Fibroblast of gingiva (primary cell): Measurements from ENCODE around the gene STX16.

Source experiments
- DNase-seq: peaks from one replicate; pipeline ENCODE4 v3.0.0-alpha.2; 2011; ENCODE audit warnings: low read depth

Gene STX16

DNA sequence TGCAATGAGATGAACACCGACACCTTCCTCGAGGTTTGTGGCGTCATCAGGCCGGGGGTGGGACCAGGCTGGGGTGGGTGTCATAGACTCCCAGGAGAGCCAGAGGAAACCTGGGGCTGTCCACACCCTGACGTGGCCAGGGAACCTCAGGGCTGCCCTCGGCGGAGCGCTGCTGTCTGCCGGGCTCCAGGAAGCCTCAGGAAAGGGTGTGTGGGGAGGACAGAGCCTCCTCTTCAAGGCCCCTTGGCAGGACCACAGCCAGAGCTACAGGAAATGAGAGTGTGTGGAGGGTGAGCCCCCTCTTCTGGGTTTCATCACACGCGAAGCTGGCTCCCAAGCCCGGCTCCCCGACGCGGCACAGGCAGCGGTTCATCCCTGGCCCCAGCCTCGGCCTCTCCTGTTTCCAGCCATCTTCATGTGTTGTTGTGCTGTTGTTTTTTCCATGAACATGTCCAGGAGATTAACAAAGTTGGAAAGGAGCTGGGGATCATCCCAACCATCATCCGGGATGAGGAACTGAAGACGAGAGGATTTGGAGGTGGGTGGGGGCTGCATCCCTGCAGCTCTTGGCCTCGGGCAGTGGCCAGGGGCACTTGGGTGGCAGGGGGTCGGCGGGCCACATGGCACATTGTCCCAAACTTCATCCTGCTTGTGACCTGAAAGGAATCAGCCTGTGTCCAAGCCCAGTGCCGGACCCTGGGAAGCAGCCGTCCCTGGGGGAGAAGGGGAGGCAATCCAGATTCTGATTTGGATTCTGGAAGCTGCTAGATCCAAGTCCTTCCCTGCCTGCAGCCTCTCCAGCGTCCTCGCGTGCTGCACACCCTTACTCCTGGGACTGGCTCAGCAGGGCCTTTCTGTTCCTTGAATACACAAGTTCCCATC, 47.9 kb downstream of the STX16 start:
- DNase-seq = no peak

DNA sequence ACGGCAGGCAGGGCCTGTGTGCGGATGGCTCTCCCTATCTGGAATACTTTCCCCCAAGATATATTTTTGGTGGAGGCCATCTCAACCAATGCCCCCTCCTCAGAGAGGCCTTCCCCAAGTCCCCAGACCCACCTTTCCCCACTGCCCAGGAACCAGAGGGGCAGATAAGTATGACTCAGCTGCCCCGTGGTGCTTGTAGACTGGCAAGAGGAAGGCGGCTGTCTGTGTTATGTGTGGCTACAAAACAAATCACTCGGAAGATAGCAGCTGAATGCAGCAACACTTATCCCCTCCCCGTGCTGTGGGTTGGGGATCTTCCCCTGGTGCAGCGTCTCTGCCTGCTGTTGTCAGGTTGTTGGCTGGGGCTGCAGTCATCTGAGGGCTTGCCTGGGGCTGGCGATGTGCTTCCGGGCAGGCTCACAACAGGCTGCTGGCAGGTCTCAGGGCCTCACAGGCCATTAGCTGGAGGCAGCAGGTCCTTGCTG, 48.6 kb downstream of the STX16 start:
- DNase-seq = no peak

DNA sequence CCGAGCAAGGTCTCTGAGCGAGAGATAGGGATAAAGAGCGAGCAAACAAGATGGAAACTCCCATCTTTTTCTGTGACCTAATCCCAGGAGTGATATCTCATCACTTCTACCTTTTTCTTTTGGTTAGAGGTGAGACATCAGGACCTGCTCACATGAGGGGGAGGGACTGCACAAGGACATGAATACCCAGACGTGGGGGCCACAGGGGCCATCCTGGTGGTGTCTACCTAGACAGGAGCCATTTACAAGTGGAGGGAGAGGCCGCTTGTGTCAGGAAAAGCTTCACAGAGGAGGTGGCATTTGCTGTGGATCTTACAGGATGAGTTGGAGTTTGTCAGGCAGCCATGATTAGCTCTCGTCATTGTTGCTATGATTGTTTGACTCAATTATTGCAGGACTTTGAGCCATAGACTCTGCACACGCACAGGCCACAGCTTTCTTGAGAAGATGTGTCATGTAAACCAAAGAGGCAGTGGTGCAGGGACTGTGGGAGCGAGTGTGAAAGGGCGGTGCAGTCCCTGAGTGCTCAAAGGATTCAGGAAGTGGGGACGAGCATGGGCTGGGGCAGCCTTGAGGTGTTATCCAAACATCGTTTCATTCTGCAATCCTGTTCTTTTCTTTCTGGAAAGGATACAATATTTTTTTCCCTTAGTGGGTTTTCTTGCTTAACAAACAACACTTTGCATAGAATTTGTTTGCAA, 49.2 kb downstream of the STX16 start:
- peak; percentile 50 for DNase-seq

DNA sequence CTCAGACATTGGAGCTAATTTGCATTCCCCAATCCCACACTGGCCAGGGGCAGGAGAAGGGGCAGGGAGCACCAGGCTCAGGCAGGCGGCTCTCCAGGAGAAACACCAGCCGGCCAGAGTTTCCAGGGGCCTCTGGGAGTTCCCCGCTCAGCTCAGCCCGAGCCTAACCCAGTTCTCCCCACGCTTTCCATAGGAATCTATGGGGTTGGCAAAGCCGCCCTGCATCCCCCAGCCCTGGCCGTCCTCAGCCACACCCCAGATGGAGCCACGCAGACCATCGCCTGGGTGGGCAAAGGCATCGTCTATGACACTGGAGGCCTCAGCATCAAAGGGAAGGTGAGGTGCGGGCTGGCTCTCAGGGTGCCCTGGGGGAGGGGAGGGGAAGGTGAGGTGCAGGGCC, 49.7 kb downstream of the STX16 start:
- DNase-seq = no peak

DNA sequence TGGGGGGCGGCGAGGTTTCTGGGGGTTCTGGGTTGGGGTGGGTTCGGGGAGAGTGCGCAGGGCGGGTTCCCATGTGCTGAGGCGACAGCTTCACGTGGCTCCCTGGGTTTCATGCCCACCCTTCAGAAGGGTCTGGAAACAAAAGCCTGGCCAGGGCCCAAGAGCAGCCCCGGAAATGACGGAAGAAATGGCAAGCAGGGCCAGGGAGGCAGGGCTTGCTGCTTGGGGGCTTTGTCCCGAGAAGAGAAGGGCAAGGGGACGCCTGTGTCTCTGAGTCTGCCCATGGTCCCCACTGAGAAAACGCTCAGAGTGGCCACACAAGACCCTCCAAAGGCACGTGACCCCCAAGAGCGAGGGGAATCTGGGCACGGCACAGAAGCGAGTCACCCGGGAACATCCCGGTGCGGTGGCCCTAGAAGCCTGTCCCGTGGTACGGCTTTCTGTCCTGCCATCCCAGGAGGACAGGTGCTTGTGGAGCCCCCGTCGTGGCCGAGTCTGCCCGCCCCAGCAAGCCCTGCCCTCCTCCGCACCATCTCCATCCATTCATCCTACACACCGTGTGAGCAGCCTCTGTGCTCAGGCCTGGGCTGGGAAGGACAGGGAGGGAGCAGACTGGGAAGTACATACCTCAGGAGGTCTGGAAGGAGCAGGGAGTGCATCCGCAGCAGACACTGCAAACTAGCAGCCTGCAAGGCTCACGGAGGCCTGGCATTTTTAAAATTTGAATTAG, 50.5 kb downstream of the STX16 start:
- DNase-seq = no peak

DNA sequence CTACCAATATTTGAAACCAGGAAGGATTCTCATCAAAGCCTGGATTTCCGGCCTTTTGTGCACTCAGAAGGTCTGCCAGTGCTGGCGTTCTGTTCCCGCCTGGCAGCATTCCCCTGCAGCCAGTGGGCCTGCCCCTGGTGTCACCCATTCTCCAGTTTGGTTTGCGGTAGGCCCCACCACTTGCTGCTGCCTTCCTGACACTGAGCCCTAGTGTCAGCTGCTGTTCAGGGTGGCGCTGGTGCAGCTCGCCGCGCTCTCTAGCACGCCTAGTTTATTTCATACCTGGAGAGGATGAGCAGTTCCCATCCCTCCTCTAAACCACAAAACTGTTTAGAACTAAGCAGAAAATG, 51.1 kb downstream of the STX16 start:
- no peak for DNase-seq

DNA sequence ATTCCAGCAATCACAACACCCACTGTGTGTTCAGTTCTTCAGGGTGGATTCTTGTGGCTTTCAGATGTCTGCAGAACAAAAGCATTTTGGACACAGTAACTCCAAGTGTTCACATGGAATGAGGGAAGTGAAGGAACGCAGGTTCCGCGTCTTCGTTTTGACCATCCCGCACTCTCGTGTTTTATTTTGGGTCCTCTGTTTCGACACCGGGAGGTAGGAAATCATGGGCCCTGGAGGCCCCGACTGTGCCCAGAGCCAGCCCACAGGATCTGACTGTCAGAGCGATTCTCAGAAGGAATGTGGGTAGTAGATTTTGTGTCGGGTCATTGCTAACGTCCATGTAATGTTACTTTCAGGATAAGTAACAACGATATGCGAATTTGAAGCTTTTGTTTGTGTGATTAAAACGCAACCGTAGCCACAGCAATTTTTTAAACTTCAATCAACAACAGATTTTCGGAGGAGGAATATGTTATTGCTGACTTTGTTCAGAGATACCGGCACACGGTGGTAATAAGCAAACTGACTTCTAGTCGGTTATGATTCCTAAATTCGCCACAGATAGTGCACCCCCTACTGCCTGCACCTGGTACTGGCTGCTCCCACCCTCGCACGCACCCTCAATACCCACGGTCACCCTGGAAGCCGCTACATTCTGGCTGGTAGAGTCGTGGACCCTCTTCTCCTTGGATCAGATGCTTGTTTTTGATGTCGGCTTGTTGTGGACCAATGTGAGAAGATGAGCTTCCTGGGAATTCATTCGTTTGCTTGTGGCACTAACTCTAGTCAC, 52.0 kb downstream of the STX16 start:
- DNase-seq = no peak

DNA sequence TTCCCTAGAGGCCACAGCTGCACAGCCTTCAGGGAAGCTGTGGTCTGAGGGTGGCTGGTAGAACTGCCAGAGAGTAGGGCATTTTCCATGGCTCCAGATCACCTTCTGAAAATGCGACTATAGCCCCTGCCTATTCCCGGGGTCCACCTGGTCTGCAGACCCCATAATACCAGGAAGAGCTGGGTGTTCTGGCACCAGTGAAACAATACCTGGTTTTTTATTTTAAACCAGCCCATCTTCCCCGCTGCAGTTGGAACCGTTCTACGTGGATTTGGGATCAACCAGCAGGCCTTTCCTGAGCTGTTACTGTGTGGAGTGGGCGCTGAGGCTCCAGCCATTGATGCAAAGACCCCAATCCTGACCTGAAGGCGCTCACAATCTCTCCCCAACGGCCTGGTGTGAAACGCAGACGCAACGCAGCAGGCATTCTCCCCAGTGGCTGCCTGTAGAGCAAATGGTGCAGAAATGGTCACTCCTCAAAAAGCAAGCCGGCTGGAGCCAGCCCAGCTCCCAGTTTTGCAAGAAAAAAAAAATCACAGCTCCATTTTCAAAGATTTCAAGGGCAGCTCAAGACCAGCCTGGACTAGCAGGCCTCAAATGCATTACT, 52.8 kb downstream of the STX16 start:
- no peak for DNase-seq

DNA sequence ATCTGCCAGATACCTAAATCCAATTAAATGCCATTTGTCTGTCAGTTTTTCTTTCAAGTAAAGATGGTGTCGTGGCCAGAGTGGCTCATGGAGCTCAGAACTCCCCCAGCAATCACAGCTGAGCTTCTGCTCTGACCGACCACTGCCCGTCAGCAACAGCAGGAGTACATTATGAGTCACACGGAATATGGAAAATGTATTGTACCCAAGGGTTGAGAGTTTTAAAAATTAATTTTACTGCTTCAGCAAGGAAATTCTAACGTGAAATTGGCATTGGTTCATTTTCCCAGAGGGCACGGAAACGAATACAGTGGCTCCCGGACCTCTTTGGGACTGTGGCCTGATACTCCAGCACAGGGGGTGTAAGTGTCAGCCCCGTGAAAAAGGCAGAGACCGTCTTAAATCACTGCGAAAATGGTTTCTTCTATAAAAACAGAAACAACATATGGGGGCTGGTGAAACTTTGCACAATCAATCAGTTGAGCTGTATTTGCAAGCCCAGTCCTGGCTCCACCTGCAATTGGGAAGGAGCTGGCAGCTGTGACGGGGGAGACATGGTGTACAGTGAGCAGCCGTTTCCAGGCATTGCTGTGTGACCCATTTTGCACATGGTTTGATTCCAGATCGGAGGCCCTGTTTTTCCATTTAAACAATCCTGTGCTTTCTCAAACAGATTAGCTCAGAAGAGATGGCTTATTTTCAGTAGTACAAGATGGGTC, 54.3 kb downstream of the STX16 start:
- no peak for DNase-seq

DNA sequence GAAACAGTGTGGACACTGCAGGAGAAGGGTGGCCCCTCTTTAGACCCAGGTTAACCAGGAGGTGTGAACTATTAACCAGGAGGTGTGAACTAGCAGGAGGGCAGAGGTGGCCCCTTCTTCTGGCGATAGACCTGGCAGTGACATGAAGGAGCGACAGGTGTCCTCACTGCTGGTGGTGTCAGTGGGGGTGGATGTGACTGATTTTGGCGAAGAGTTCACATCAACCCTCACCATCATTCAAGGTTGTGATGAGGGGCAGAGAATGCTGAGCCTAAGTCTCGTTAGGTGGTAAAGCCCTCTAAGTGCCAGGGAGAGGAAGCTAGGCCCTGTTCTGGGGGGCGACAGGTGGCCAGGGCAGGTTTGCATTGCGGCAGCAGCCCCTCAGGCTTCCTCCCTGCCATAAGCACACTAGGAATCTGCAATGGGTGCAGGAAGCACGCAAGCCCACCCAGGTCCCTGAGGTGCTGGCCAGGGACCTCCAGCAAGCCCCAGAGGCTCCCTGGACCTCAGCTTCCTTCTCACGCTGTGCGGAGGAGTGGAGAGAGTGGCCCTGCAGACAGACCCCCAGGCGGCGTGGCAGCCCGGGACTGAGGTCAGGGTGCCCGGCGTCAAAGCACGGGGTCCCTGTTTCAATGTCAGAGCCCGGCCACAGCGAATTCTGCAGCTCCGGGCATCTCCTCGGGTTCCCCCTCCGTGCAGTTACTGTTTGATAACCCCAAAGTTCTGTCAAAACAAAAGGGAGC, 55.2 kb downstream of the STX16 start:
- DNase-seq = no peak

DNA sequence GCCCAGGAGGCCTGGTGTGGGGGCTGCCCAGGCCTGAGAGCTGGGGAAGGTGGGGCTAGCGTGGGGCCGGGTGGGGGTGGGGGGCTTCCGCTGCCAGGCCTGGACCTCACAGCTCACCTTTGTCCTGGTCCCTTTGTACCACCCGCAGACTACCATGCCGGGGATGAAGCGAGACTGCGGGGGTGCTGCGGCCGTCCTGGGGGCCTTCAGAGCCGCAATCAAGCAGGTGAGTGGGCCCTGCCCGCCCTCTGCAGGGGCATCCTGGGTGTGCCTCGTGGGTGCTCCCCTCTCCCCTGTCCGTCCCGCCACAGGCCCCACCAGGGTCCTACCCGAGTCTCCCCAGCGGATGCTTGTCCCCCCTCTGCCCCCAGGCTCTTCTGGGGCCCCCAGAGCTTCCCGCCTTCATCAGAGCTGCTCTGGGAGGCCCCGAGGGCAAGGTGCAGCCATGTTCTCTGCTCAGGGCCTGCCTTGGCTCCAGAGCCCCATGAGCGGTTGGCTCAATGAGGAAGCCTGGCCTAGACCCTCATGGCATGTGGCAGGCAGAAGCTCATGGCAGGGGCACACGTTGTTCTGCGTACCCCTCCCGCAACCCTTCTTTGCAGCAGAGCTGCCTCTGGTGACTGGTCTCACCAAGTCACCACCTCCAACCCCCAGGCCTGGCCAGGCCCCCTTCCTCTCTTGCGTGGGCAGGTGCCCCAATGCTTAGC, 56.0 kb downstream of the STX16 start:
- no peak for DNase-seq

DNA sequence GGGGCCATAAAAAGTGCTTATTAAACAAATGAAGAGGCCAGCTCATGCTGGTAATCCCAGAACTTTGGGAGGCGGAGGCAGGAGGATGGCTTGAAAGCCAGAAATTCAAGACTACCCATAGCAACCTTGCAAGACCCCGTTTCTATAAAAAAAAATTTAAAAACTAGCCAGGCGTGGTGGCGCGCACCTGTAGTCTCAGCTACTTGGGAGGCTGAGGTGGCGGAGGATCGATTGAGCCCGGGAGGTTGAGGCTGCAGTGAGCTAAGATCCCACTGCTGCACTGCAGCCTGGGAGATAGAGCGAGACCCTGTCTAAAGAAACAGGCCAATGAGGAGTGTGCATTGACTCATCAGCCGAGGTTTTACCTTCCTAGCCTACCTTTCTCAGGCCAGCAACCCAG, 56.7 kb downstream of the STX16 start:
- no peak for DNase-seq

DNA sequence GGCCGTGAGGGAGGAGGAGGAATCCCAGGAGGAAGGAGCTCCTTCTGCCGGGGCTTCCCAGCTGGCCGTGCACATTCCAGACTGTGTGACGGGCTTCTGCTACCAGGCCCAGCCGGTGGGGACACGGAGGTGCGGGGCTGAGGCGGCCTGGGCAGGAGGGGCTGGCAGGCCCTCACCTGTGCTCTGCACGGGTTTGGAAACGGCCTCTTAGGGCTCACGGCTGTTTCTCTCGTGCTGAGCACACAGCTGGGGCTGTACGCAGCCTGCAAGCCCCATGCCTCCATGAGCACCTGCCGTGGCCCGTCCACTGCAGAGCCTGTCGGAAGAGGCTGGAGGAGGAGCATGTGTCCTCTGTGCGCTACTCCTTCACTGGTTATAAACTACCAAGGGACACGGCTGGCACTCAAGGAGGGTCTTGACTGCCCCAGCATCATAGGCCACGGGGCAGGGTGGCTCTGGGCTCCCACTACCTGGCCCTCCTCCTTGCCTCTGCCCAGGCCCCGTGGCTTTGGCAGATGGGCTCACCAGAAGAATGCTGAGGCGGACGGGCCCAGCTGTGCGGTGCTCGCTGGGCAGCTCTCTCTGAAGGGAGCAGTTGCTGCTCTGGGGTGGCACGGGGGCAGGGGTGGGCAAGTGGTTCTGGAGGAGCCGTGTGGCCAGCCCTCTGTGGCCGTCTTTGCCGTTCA, 57.3 kb downstream of the STX16 start:
- DNase-seq = no peak

DNA sequence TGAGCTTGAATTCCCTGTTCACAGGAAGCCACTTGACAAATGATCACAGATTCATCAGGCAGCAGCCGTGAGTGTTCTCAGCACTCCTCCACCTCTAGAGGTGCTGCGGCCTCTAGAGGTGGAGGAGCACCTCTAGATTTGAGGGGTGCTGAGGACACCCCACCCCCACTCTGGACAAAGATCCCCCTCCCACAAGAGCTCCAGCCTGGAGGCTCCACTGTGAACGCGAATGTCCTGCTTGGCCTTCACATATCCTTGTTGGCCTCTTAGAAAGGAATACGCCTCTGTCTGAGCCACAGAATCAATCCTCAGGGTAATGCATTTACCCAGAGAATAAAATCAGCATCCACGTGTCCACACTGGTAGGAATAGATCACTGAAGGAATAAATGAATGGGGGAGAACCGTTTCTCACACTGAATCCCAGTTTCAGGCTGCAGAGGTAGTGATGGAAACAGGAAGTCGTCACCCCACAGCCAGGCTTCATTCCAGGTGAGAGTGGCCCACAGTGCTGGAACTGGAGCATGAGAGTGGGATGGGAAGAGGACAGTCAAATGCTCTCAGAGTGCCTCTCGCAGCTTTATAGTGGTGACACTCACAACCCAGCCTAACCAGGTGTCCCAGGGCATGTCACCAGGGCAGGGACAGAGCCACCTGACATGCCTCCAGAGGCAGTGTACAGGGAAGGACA, 58.1 kb downstream of the STX16 start:
- no peak for DNase-seq

DNA sequence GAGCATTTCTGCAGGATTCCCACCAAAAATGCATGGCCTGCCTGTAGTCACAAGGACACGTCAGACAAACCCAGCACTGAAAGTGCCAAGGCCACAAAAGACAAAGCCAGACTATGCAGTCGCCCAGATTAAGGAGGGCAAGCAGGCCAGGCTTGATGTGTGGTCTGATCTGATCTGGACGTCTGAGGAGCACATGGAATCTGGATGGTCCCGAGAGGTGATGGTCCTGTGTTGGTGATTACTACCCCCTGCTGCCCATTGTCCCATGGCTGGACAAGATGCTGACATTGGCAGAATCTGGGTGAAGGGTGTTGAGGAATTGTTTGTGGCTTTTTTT, 58.6 kb downstream of the STX16 start:
- DNase-seq = no peak

DNA sequence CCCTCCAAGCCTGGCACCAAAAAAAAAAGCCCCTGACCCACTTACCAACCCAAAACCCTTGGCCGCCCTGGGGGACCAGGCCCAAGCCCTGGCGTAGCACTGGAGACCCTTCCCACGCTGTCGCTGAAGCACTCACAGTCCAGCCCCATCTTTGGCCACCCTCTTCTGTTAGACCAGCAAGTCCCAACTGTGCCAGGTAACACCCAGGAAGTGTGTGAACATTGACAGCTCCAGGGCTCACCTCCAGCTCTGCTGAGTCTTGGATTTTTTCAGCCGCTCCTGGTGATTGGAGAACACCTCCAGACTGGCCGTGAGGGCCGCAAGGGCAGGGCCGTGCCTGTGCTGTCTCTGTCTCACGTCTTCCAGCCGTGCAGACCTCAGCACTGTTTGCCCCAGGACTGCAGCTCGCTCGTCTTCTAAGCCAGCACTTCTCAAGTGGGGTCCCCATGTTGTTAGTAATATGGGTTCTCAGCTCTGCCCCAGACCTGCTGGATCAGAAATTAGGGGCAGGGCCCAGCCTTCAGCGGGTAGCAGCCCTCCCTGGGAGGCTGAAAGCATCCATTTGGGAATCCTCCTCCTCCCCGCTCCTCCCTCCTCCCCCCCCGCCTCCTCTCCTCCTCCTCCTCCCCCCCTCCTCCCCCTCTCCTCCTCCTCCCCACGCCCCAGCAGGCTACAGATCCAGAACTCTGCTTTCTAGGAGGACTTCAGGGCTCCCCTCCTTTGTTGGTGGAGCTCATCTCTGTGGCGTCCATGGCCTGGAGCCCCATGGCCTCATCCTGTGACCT, 59.6 kb downstream of the STX16 start:
- no peak for DNase-seq

DNA sequence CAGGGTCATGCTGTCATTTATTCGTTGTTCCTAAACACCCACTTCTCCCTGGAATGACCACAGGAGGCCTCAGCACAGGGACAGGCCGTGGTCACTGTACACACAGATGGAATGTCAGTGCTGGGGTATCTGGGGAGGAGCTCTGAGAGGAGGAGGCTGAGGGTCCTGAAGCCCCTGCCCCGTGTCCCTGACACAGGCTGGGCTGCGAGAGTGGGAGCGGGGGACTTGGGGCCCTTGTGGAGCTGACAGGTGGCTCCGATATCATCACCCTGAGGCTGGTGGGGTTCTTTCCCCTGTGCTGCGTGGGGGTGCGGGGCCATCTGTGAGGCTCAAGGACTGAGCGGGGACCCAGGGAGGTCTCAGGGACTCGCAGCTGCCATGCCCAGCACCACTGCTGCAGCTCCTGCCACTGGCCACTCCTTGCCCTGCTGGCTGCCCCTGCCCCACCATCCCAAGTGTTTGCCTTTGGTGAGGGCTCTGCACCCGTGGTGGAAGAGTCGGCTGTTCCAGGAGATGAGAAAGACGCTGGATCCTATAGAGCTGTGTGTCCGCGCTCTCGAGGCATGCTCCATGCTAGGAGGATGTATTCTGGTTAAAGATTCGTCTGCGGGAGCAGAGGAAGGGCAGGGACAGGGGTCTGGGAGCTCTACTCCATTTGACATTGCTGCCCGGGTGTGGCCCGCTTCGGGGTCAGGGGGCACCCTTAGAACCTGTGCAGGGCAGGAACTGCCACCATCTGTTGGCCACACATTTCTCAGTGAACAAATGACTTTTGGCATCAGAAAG, 60.4 kb downstream of the STX16 start:
- DNase-seq = no peak
